ENCODE data around the gene CYP2W1.
"Not testable (repeated sequence)": the region's sequence is repeated elsewhere in the genome, so short reads cannot be mapped to it uniquely, and the experiment has no call there.

CYP2W1 gene

GRCh38 chr7:999941-1000935 is 17.3 kb downstream of the CYP2W1 start:
- H3K27ac ChIP-seq: no peak overlapping the region
- DNase-seq: no peak
- no peak for TF ChIP-seq CTCF (IDR thresholded peaks at IDR 0.05)
- H3K36me3 ChIP-seq: peaks cover 0 to 75% (median 35%) of the 10 kb centered on the region in 3 donors
- intact Hi-C loops (cut with DNase I; ENCODE audit: low total_unique reads): no loop called here
- H3K4me1 ChIP-seq: no peaks in the 10 kb centered on the region
- H3K27me3 ChIP-seq: no peaks in the 10 kb centered on the region
- H3K9me3 ChIP-seq: no peaks in the 10 kb centered on the region
- no peak overlapping the region for H3K4me3 ChIP-seq

- H3K27ac ChIP-seq; H3K9me3 ChIP-seq; H3K27me3 ChIP-seq; intact Hi-C loops (cut with DNase I; ENCODE audit: low total_unique reads); H3K4me3 ChIP-seq; H3K4me1 ChIP-seq; DNase-seq: not testable (repeated sequence)
- H3K36me3 ChIP-seq: peaks cover 0 to 70% (median 32%) of the 10 kb centered on the region in 3 donors
Measured at GRCh38 chr7:1001069-1001770, 18.2 kb downstream of the CYP2W1 start.

- intact Hi-C loops (cut with DNase I; ENCODE audit: low total_unique reads); H3K27ac ChIP-seq; H3K9me3 ChIP-seq; H3K27me3 ChIP-seq; DNase-seq; H3K4me3 ChIP-seq; H3K4me1 ChIP-seq: not testable (repeated sequence)
- H3K36me3 ChIP-seq: peaks cover 0 to 70% (median 25%) of the 10 kb centered on the region in 3 donors
Measured at GRCh38 chr7:1002026-1002425, 19.0 kb downstream of the CYP2W1 start.

- H3K27me3 ChIP-seq; DNase-seq; H3K9me3 ChIP-seq; H3K27ac ChIP-seq; H3K4me1 ChIP-seq; H3K4me3 ChIP-seq; intact Hi-C loops (cut with DNase I; ENCODE audit: low total_unique reads): not testable (repeated sequence)
- peaks cover 0 to 70% (median 25%) of the 10 kb centered on the region in 3 donors for H3K36me3 ChIP-seq
Measured at GRCh38 chr7:1002445-1002844, 19.5 kb downstream of the CYP2W1 start.

- no peaks in the 10 kb centered on the region for H3K4me1 ChIP-seq
- no peak overlapping the region for H3K27ac ChIP-seq
- no peaks in the 10 kb centered on the region for H3K9me3 ChIP-seq
- no peak for DNase-seq
- H3K4me3 ChIP-seq: no peak overlapping the region
- TF ChIP-seq CTCF (IDR thresholded peaks at IDR 0.05): no peak
- intact Hi-C loops (cut with DNase I; ENCODE audit: low total_unique reads): no loop called here
- H3K27me3 ChIP-seq: no peaks in the 10 kb centered on the region
- peaks cover under 1 to 74% (median 37%) of the 10 kb centered on the region in 3 donors for H3K36me3 ChIP-seq
Measured at GRCh38 chr7:1004018-1004852, 21.3 kb downstream of the CYP2W1 start.

GRCh38 chr7:1005303-1005702 is 22.3 kb downstream of the CYP2W1 start:
- peaks cover 7 to 73% (median 32%) of the 10 kb centered on the region in 3 donors for H3K36me3 ChIP-seq
- intact Hi-C loops (cut with DNase I; ENCODE audit: low total_unique reads): no loop called here
- no peaks in the 10 kb centered on the region for H3K27me3 ChIP-seq
- TF ChIP-seq CTCF (IDR thresholded peaks at IDR 0.05): no peak
- no peaks in the 10 kb centered on the region for H3K4me1 ChIP-seq
- H3K9me3 ChIP-seq: no peaks in the 10 kb centered on the region
- H3K27ac ChIP-seq: no peak overlapping the region
- H3K4me3 ChIP-seq: no peak overlapping the region
- no peak for DNase-seq
